Neuronal stem cell (in vitro differentiated cells): Measurements from ENCODE around the gene SLC16A10.

ENCODE experiments used
- DNase-seq: peaks from one replicate; pipeline ENCODE4 v3.0.0-alpha.2; 2013; ENCODE audit warnings: low spot score
- H2AFZ ChIP-seq: one replicate; pipeline ENCODE4 v1.6.1; 2013; ENCODE audit warnings: mild to moderate bottlenecking, low read length, inconsistent platforms
- H2AK5ac ChIP-seq: 2 replicates; pipeline ENCODE4 v1.6.1; 2013; ENCODE audit warnings: low read depth, mild to moderate bottlenecking, inconsistent platforms, low read length, moderate library complexity, mixed read lengths
- H2BK120ac ChIP-seq: 2 replicates; pipeline ENCODE4 v1.6.1; 2013; ENCODE audit warnings: low read depth, mild to moderate bottlenecking, inconsistent platforms, low read length, moderate library complexity, mixed read lengths
- H2BK12ac ChIP-seq: one replicate; pipeline ENCODE4 v1.6.1; 2013; ENCODE audit warnings: low read length, inconsistent platforms
- H2BK15ac ChIP-seq: 2 replicates; pipeline ENCODE4 v1.6.1; 2013; ENCODE audit warnings: mild to moderate bottlenecking, low read length, inconsistent platforms, mixed read lengths
- H2BK5ac ChIP-seq: one replicate; pipeline ENCODE4 v1.6.1; 2013; ENCODE audit warnings: inconsistent platforms, mild to moderate bottlenecking, low read length, moderate library complexity
- H3K14ac ChIP-seq: one replicate; pipeline ENCODE4 v1.6.1; 2013; ENCODE audit warnings: low read length, inconsistent platforms
- H3K18ac ChIP-seq: 2 replicates; pipeline ENCODE4 v1.6.1; 2013; ENCODE audit warnings: low read length, inconsistent platforms
- H3K23ac ChIP-seq: 2 replicates; pipeline ENCODE4 v1.6.1; 2013; ENCODE audit warnings: low read depth, mild to moderate bottlenecking, mixed read lengths, low read length, inconsistent platforms; ENCODE audit not compliant: poor library complexity
- H3K27ac ChIP-seq: replicated peaks from 3 replicates; pipeline ENCODE4 v1.5.1; 2013; ENCODE audit warnings: low read length, inconsistent platforms
- H3K27me3 ChIP-seq, 3 experiments: 2 replicates each; pipeline ENCODE4 v1.6.1; 2013; ENCODE audit warnings: low read length in 3 of 3, mild to moderate bottlenecking in 2 of 3, inconsistent platforms in 1 of 3, low read depth in 1 of 3, mixed read lengths in 1 of 3, moderate library complexity in 1 of 3; ENCODE audit not compliant: control insufficient read depth in 3 of 3, insufficient read depth in 3 of 3
- H3K36me3 ChIP-seq, 2 donors: replicated peaks in 1 of 2; 2 replicates each; pipeline ENCODE4 v1.6.1; 2013; ENCODE audit warnings: low read length in 2 of 2; ENCODE audit not compliant: control insufficient read depth in 2 of 2, insufficient read depth in 2 of 2
- H3K4ac ChIP-seq: 2 replicates; pipeline ENCODE4 v1.6.1; 2013; ENCODE audit warnings: inconsistent platforms, mild to moderate bottlenecking, low read length, moderate library complexity
- H3K4me1 ChIP-seq, 2 donors: 1 replicate in 1 of 2; 2 replicates in 1 of 2; pipeline ENCODE4 v1.6.1; 2013; ENCODE audit warnings: low read length in 2 of 2, low read depth in 1 of 2; ENCODE audit not compliant: control insufficient read depth in 2 of 2, insufficient read depth in 1 of 2
- H3K4me2 ChIP-seq: one replicate; pipeline ENCODE4 v1.6.1; 2013; ENCODE audit warnings: mild to moderate bottlenecking, low read length, inconsistent platforms; ENCODE audit not compliant: insufficient read depth, poor library complexity, severe bottlenecking
- H3K4me3 ChIP-seq, 2 donors: 2 replicates each; pipeline ENCODE4 v1.5.1; 2013; ENCODE audit warnings: low read length in 2 of 2, mild to moderate bottlenecking in 2 of 2, inconsistent platforms in 1 of 2, moderate library complexity in 1 of 2
- H3K79me1 ChIP-seq: one replicate; pipeline ENCODE4 v1.6.1; 2013; ENCODE audit warnings: low read depth, mild to moderate bottlenecking, inconsistent platforms, low read length, moderate library complexity
- H3K9ac ChIP-seq: one replicate; pipeline ENCODE4 v1.6.1; 2013; ENCODE audit warnings: mild to moderate bottlenecking, low read depth, low read length, inconsistent platforms; ENCODE audit not compliant: poor library complexity
- H3K9me3 ChIP-seq, 2 donors: replicated peaks in 1 of 2; 2 replicates each; pipeline versions ENCODE3 to v1.6.1; 2013; ENCODE audit warnings: low read length in 2 of 2, mild to moderate bottlenecking in 2 of 2, inconsistent platforms in 1 of 2, low read depth in 1 of 2, mixed read lengths in 1 of 2, moderate library complexity in 1 of 2; ENCODE audit not compliant: control insufficient read depth in 2 of 2, insufficient read depth in 1 of 2
- H4K8ac ChIP-seq: one replicate; pipeline ENCODE4 v1.6.1; 2013; ENCODE audit warnings: low read depth, mild to moderate bottlenecking, inconsistent platforms, low read length, moderate library complexity
- H4K91ac ChIP-seq: one replicate; pipeline ENCODE4 v1.6.1; 2013; ENCODE audit warnings: low read length, low read depth, mild to moderate bottlenecking, inconsistent platforms; ENCODE audit not compliant: poor library complexity
- WGBS, 2 donors: extraction: QIAGEN DNeasy Blood & Tissue Kit; methylation state at CpG; one replicate each; pipeline ENCODE4 v1.1.7; 2013; ENCODE audit warnings: missing lambda C conversion rate in 2 of 2, mixed read lengths in 1 of 2; ENCODE audit not compliant: insufficient read length in 2 of 2, insufficient replicate concordance in 1 of 2; ENCODE audit errors: extremely low coverage in 2 of 2; 5-methylcytosine and 5-hydroxymethylcytosine counted together

The SLC16A10 gene

GRCh38 chr6:111239461-111239860, 152.2 kb downstream of the SLC16A10 start:
- Histone ChIP-seq H2AK5ac (no peak overlapping the region), H2AFZ (no peak overlapping the region), H3K79me1 (no peaks in the 10 kb centered on the region), H3K27ac (no peak overlapping the region), H3K23ac (no peak overlapping the region), H3K4ac (no peak overlapping the region), H4K91ac (no peak overlapping the region), H3K14ac (no peak overlapping the region), H3K27me3 (no peaks in the 10 kb centered on the region), H2BK15ac (no peak overlapping the region), H3K18ac (no peak overlapping the region), H3K4me1 (no peaks in the 10 kb centered on the region), H3K36me3 (no peaks in the 10 kb centered on the region), H2BK5ac (no peak overlapping the region), H3K9ac (no peak overlapping the region), H3K9me3 (no peaks in the 10 kb centered on the region), H4K8ac (no peak overlapping the region), H2BK12ac (no peak overlapping the region), H3K4me3 (no peak overlapping the region), H3K4me2 (no peak overlapping the region), H2BK120ac (no peak overlapping the region)
- no CpG with 5 or more reads among the region's 4 CpGs for WGBS, 2 donors
- DNase-seq, result no peak

GRCh38 chr6:111242452-111242851, 155.1 kb downstream of the SLC16A10 start:
- Histone ChIP-seq H2BK12ac (no peak overlapping the region), H3K4me1 (no peaks in the 10 kb centered on the region), H3K9me3 (no peaks in the 10 kb centered on the region), H3K23ac (no peak overlapping the region), H3K4ac (no peak overlapping the region), H3K9ac (no peak overlapping the region), H2BK15ac (no peak overlapping the region), H3K4me2 (no peak overlapping the region), H3K14ac (no peak overlapping the region), H3K4me3 (no peak overlapping the region), H2BK5ac (no peak overlapping the region), H4K8ac (no peak overlapping the region), H2AK5ac (no peak overlapping the region), H3K27ac (no peak overlapping the region), H2BK120ac (no peak overlapping the region), H3K18ac (no peak overlapping the region), H2AFZ (no peak overlapping the region), H3K27me3 (no peaks in the 10 kb centered on the region), H3K79me1 (no peaks in the 10 kb centered on the region), H4K91ac (no peak overlapping the region), H3K36me3 (no peaks in the 10 kb centered on the region)
- no CpG with 5 or more reads among the region's 5 CpGs for WGBS, 2 donors
- DNase-seq, result no peak

GRCh38 chr6:111243095-111243494, 155.8 kb downstream of the SLC16A10 start:
- H3K79me1 ChIP-seq, result no peaks in the 10 kb centered on the region
- no peak overlapping the region for H2BK5ac ChIP-seq
- no peak overlapping the region for H3K4me2 ChIP-seq
- H2AK5ac ChIP-seq, result no peak overlapping the region
- H3K27me3 ChIP-seq, result no peaks in the 10 kb centered on the region
- H3K14ac ChIP-seq, result no peak overlapping the region
- H3K4ac ChIP-seq, result no peak overlapping the region
- no peaks in the 10 kb centered on the region for H3K9me3 ChIP-seq
- H2AFZ ChIP-seq, result peak overlapping the region; percentile 56
- no peaks in the 10 kb centered on the region for H3K36me3 ChIP-seq
- no peak overlapping the region for H4K8ac ChIP-seq
- no peak overlapping the region for H3K9ac ChIP-seq
- H2BK12ac ChIP-seq, result no peak overlapping the region
- H3K23ac ChIP-seq, result no peak overlapping the region
- no peak overlapping the region for H2BK120ac ChIP-seq
- no peak overlapping the region for H3K18ac ChIP-seq
- no peak overlapping the region for H3K27ac ChIP-seq
- no peak overlapping the region for H4K91ac ChIP-seq
- no peak overlapping the region for H3K4me3 ChIP-seq
- no peak for DNase-seq
- H3K4me1 ChIP-seq, result no peaks in the 10 kb centered on the region
- no peak overlapping the region for H2BK15ac ChIP-seq
- WGBS, 2 donors, result no CpG with 5 or more reads among the region's 4 CpGs

DNA sequence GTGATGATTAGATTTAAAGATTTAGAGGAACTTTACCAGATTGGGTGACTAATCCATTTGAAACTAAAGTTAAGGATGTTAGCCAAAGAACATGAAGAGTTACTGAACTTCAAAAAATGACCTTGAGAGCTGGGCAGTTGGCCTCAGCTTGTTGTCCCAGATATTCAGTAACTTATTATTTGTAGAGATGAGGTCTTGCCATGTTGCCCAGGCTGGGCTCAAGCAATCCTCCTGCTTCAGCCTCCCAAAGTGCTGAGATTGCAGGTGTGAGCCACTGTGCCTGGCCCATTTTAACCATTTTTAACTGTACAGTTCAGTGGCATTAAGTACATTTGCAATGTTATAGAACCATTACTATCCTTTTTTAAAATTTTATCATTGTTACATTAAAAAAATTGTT, 161.5 kb downstream of the SLC16A10 start:
- no peaks in the 10 kb centered on the region for H3K79me1 ChIP-seq
- H3K9me3 ChIP-seq, result peaks cover 0 to 2% of the 10 kb centered on the region in 2 donors
- H2AK5ac ChIP-seq, result no peak overlapping the region
- no peak overlapping the region for H3K9ac ChIP-seq
- H2BK5ac ChIP-seq, result no peak overlapping the region
- peaks cover 0 to 10% (median 0%) of the 10 kb centered on the region in 3 experiments for H3K27me3 ChIP-seq
- no peak overlapping the region for H4K91ac ChIP-seq
- H3K18ac ChIP-seq, result no peak overlapping the region
- no peak overlapping the region for H3K4me3 ChIP-seq
- no peak overlapping the region for H3K4me2 ChIP-seq
- H3K36me3 ChIP-seq, result no peaks in the 10 kb centered on the region
- H3K27ac ChIP-seq, result no peak overlapping the region
- H2BK15ac ChIP-seq, result no peak overlapping the region
- no peak overlapping the region for H4K8ac ChIP-seq
- H3K14ac ChIP-seq, result no peak overlapping the region
- no peak overlapping the region for H2BK120ac ChIP-seq
- no peak for DNase-seq
- no peak overlapping the region for H3K23ac ChIP-seq
- no peak overlapping the region for H2BK12ac ChIP-seq
- H3K4me1 ChIP-seq, result no peaks in the 10 kb centered on the region
- no peak overlapping the region for H2AFZ ChIP-seq
- no peak overlapping the region for H3K4ac ChIP-seq
